Upper lobe of left lung (tissue), 6 donors: ENCODE measurements around the gene PTGR3. TPM values are rescaled to one million over a fixed set of nuclear protein-coding genes. Genes with fewer than 3 reads are reported as not detected.
A peak's percentile ranks its signal among the peaks of the same experiment; 100 is the strongest.

Experiments used
- ATAC-seq, 2 donors: fragments of 200-7000 bp; cut with Tn5 transposase; one replicate each; pipeline ENCODE4 v1.9.1; 2022; ENCODE audit warnings: mild to moderate bottlenecking in 2 of 2, moderate library complexity in 2 of 2; ENCODE audit not compliant: low FRiP score in 2 of 2
- DNase-seq, 2 donors: peaks; one replicate each; pipeline ENCODE4 v3.0.0-alpha.2; 2019 to 2020
- H3K27ac ChIP-seq, 4 donors: fragments of 200-600 bp; sonication (generic); one replicate each; pipeline ENCODE4 v1.5.1; 2016 to 2019
- H3K27me3 ChIP-seq, 4 donors: fragments of 200-600 bp; sonication (generic); one replicate each; pipeline ENCODE4 v1.5.1; 2017 to 2019
- H3K36me3 ChIP-seq, 4 donors: fragments of 200-600 bp; sonication (generic); one replicate each; pipeline ENCODE4 v1.5.1; 2016 to 2019
- H3K4me1 ChIP-seq, 4 donors: fragments of 200-600 bp; sonication (generic); one replicate each; pipeline ENCODE4 v1.5.1; 2018 to 2019
- H3K4me3 ChIP-seq, 4 donors: fragments of 200-600 bp; sonication (generic); one replicate each; pipeline ENCODE4 v1.5.1; 2017 to 2019; ENCODE audit warnings: mild to moderate bottlenecking in 2 of 4, moderate library complexity in 1 of 4
- H3K9me3 ChIP-seq, 4 donors: fragments of 200-600 bp; sonication (generic); one replicate each; pipeline ENCODE4 v1.5.1; 2018 to 2019
- CTCF ChIP-seq, 6 experiments: fragments of 450-650 bp in 4 of 6; fragments of 200-600 bp in 2 of 6; sonication (generic) in 2 of 6; IDR thresholded peaks; one replicate each; pipeline ENCODE4 v1.5.1; 2016 to 2019; ENCODE audit warnings: antibody characterized with exemption in 6 of 6
- EP300 ChIP-seq, 4 donors: sonication (generic); formaldehyde crosslinking; IDR thresholded peaks; one replicate each; pipeline ENCODE4 v1.5.1; 2017; ENCODE audit warnings: antibody characterized with exemption in 4 of 4, control low read depth in 2 of 4
- POLR2A ChIP-seq, 4 donors: fragments of 450-650 bp; IDR thresholded peaks; one replicate each; pipeline ENCODE4 v1.5.1; 2016 to 2017; ENCODE audit warnings: antibody characterized with exemption in 4 of 4, mild to moderate bottlenecking in 2 of 4
- POLR2AphosphoS5 ChIP-seq, 2 donors: sonication (generic); formaldehyde crosslinking; IDR thresholded peaks; one replicate each; pipeline ENCODE4 v1.5.1; 2017; ENCODE audit warnings: antibody characterized with exemption in 2 of 2
- WGBS, 2 donors: methylation state at CpG; one replicate each; pipeline ENCODE4 v1.1.5; 2017 to 2018; 5-methylcytosine and 5-hydroxymethylcytosine counted together
- total RNA-seq, 6 donors: library from RNA; depleted of rRNA in 4 of 6; stranded (reverse); fragments of >200 nt in 4 of 6; gene quantifications; one replicate each; pipeline versions ENCODE4 v1.1.0 to v1.2.1, GENCODE V29; 2016 to 2021
- donor health status: DM: no; HTN: no; CAD: no; lungs with moderate emphysema.
- donor health status: DM: no; HTN: yes; CAD: no; lungs with severe emphysema.

PTGR3 gene
- total RNA-seq, 6 donors from 2014 or later: 12.2 to 36.8 (median 26.5) TPM

- 80 to 86% methylated on average over 12 of the region's 12 CpGs for WGBS, 2 donors
- ATAC-seq (no peak), DNase-seq (no peak)
- Histone ChIP-seq H3K9me3 (no peaks in the 10 kb centered on the region), H3K36me3 (no peaks in the 10 kb centered on the region), H3K4me3 (no peak overlapping the region), H3K4me1 (peaks cover 25 to 33% (median 29%) of the 10 kb centered on the region in 4 donors), H3K27me3 (no peaks in the 10 kb centered on the region), H3K27ac (no peak overlapping the region)
- no peak for TF ChIP-seq CTCF (IDR thresholded peaks at IDR 0.05)
- no peak for TF ChIP-seq POLR2AphosphoS5 (IDR thresholded peaks at IDR 0.05)
- TF ChIP-seq POLR2A (IDR thresholded peaks at IDR 0.05): no peak
- no peak for TF ChIP-seq EP300 (IDR thresholded peaks at IDR 0.05)
Observed at GRCh38 chr18:75218065-75218923, 9.4 kb upstream of the PTGR3 start.

- H3K27ac ChIP-seq: peak overlapping the region in 2 of 4 donors; percentile 46
- 91 to 94% methylated on average over 10 of the region's 10 CpGs for WGBS, 2 donors
- peaks cover 36 to 44% (median 38%) of the 10 kb centered on the region in 4 donors for H3K4me1 ChIP-seq
Observed at GRCh38 chr18:75216911-75217689, 8.2 kb upstream of the PTGR3 start.

GRCh38 chr18:75216212-75216910 lies 7.4 kb upstream of the PTGR3 start:
- Histone ChIP-seq H3K4me1 (peaks cover 32 to 41% (median 38%) of the 10 kb centered on the region in 4 donors), H3K9me3 (no peaks in the 10 kb centered on the region), H3K36me3 (no peaks in the 10 kb centered on the region), H3K27me3 (no peaks in the 10 kb centered on the region), H3K27ac (peak overlapping the region in 2 of 4 donors; percentile 46), H3K4me3 (no peak overlapping the region)
- WGBS, 2 donors: 68 to 75% methylated on average over 7 of the region's 7 CpGs
- DNase-seq (no peak), ATAC-seq (peak in 1 of 2 donors; percentile 27)
- TF ChIP-seq POLR2AphosphoS5 (IDR thresholded peaks at IDR 0.05) (no peak), CTCF (IDR thresholded peaks at IDR 0.05) (no peak), EP300 (IDR thresholded peaks at IDR 0.05) (no peak), POLR2A (IDR thresholded peaks at IDR 0.05) (no peak)

More at GRCh38 chr18:75216911-75217689, 8.2 kb upstream of the PTGR3 start:
- no peak for DNase-seq
- TF ChIP-seq CTCF (IDR thresholded peaks at IDR 0.05) (no peak), EP300 (IDR thresholded peaks at IDR 0.05) (no peak), POLR2A (IDR thresholded peaks at IDR 0.05) (no peak), POLR2AphosphoS5 (IDR thresholded peaks at IDR 0.05) (no peak)
- Histone ChIP-seq H3K27me3 (no peaks in the 10 kb centered on the region), H3K36me3 (no peaks in the 10 kb centered on the region), H3K9me3 (no peaks in the 10 kb centered on the region), H3K4me3 (no peak overlapping the region)
- no peak for ATAC-seq

GRCh38 chr18:75215663-75216062 lies 6.7 kb upstream of the PTGR3 start:
- ATAC-seq (no peak), DNase-seq (no peak)
- Histone ChIP-seq H3K4me3 (no peak overlapping the region), H3K4me1 (peaks cover 32 to 39% (median 35%) of the 10 kb centered on the region in 4 donors), H3K9me3 (no peaks in the 10 kb centered on the region), H3K36me3 (no peaks in the 10 kb centered on the region), H3K27ac (peak overlapping the region in 1 of 4 donors; percentile 46), H3K27me3 (no peaks in the 10 kb centered on the region)
- TF ChIP-seq EP300 (IDR thresholded peaks at IDR 0.05): no peak
- TF ChIP-seq POLR2A (IDR thresholded peaks at IDR 0.05): no peak
- no peak for TF ChIP-seq CTCF (IDR thresholded peaks at IDR 0.05)
- no peak for TF ChIP-seq POLR2AphosphoS5 (IDR thresholded peaks at IDR 0.05)
- 79 to 89% methylated on average over 4 of the region's 4 CpGs for WGBS, 2 donors
